Measurements from ENCODE around the gene LY86. TPM values are rescaled to one million over a fixed set of nuclear protein-coding genes. Genes with fewer than 3 reads are reported as not detected.
A peak's percentile ranks its signal among the peaks of the same experiment; 100 is the strongest.

The LY86 gene
- total and polyA plus RNA-seq, 9 of the 15 experiments (the other 6 are each of a cell fraction or from before 2014, with no cell fraction given) = 0.08 to 0.20 TPM; not detected in 7

DNA sequence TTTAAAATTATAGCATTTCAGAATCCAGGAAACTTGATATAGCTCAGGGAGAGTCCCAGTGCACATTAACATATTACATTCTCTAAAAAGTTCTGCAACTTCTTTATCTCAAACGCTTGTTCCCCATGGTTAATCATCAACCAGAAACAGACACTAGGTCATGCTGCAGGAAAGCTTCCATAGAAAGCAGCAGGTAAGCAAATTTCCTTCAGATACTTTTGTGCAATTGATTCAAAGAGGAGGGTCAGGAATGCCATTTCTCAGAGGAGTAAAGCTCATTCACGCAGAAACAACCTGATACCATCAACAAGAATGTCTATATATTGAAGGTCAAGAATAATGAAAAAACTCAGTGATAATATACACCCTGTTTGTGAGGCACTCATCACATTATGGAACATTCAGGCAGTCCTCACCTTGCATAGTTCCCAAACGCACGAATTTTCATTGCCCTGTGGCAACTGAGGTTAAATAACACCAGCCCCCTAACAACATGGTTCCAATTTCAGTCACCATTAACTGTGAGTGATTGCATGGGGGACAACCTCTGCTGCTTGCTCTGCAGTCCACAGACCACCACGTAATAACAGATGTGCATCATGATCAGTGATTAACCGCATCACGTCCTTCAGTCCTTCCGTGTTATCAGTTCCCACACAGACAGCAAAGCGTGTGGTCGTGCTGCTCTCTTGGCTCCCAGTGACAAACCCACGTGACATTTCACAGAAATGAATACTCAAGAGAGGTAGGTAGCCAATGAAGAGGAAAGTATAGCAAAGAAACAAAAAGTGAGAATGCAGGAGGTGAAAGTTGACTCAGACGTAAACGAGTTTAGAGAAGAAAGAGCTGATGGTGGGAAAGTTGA, 95.7 kb downstream of the LY86 start:
- H2AFZ ChIP-seq (ENCODE audit: low read depth, low read length) = peak overlapping the region; percentile 63
- in situ Hi-C loops (cut with MboI) = loop anchor here (25.0 kb wide), 1 partner anchor 553 kb away; no protein-coding TSS in a partner anchor
- peak overlapping the region; percentile 47 for H3K27ac ChIP-seq (ENCODE audit: extremely low read depth, low read depth, low read length)
- H3K36me3 ChIP-seq (ENCODE audit: control insufficient read depth, insufficient read depth, low read length) = no peaks in the 10 kb centered on the region
- no peaks in the 10 kb centered on the region for H3K9me1 ChIP-seq (ENCODE audit: control insufficient read depth, insufficient read depth, low read length)
- no peaks in the 10 kb centered on the region for H4K20me1 ChIP-seq (replicated peaks; ENCODE audit: control insufficient read depth, insufficient read depth, low read length)
- H3K9ac ChIP-seq (ENCODE audit: insufficient read depth in 1 of 2, low read depth in 2 of 2, low read length in 2 of 2) = peak overlapping the region in 1 of 2 experiments; percentile 15; a peak in 1 of 4 replicates
- H3K4me2 ChIP-seq (ENCODE audit: insufficient read depth, low read length) = peak overlapping the region; percentile 82
- BruUV-seq (replicated peaks) = no TSS peak
- peaks cover 11% of the 10 kb centered on the region; the same call in 2 of the 3 replicates for H3K79me2 ChIP-seq (ENCODE audit: control insufficient read depth, insufficient read depth, low read length)
- ChIA-PET CTCF (ENCODE audit: low intra/inter-chr PET ratio) (no interaction called here), POLR2A (interaction anchor here (0.5 to 1.2 kb wide), 3 partner anchors 9 to 64 kb away, joined by 3 to 5 read pairs (median 3); no protein-coding TSS in a partner anchor)
- H3K27me3 ChIP-seq (ENCODE audit: control insufficient read depth in 2 of 2, insufficient read depth in 2 of 2, low read length in 2 of 2) = no peaks in the 10 kb centered on the region
- FAIRE-seq = peak; percentile 98
- 1% methylated on average over 13 of the region's 13 CpGs for WGBS (ENCODE audit: insufficient coverage, low coverage, missing lambda C conversion rate)
- ATAC-seq = peak; percentile 26
- peak; percentile 77 to 94 (median 78) for DNase-seq (ENCODE audit: extremely low read depth in 1 of 4, low spot score in 3 of 4)
- H3K9me3 ChIP-seq (replicated peaks; ENCODE audit: control insufficient read depth, insufficient read depth, low read depth, low read length) = no peaks in the 10 kb centered on the region
- peaks cover 25 to 69% of the 10 kb centered on the region in 2 experiments for H3K4me1 ChIP-seq (replicated peaks in 1 of 2; ENCODE audit: control insufficient read depth in 2 of 2, insufficient read depth in 2 of 2, low read length in 2 of 2)
- intact Hi-C loops (cut with micrococcal nuclease) = loop anchor here (10.0 kb wide), 1 partner anchor 911 kb away; the partner anchor contains the start of gene SNRNP48
- no peak overlapping the region for H3K4me3 ChIP-seq
- TF ChIP-seq DPF2 (IDR thresholded peaks at IDR 0.05) (peak; percentile 96), ZNF830 (CRISPR knock-in tag; IDR thresholded peaks at IDR 0.05) (no peak), GABPB1 (CRISPR knock-in tag; IDR thresholded peaks at IDR 0.05) (peak; percentile 73), PHF21A (IDR thresholded peaks at IDR 0.05; ENCODE audit: borderline replicate concordance, low read depth) (no peak), GATAD2B (IDR thresholded peaks at IDR 0.05; ENCODE audit: borderline replicate concordance) (peak; percentile 82), BCOR (IDR thresholded peaks at IDR 0.05) (peak; percentile 68), ZBTB8A (IDR thresholded peaks at IDR 0.05; ENCODE audit: partially characterized antibody) (no peak), ZNF12 (CRISPR knock-in tag; IDR thresholded peaks at IDR 0.05) (no peak), PML (IDR thresholded peaks at IDR 0.05; ENCODE audit: low read length) (peak; percentile 87), ZSCAN32 (CRISPR knock-in tag; IDR thresholded peaks at IDR 0.05) (no peak), NFIX (CRISPR knock-in tag; IDR thresholded peaks at IDR 0.05; ENCODE audit: low read depth) (no peak), TARDBP (IDR thresholded peaks at IDR 0.05) (peak; percentile 25; the same call in 1 of the 2 replicates)
- TF ChIP-seq, protein P1, sequence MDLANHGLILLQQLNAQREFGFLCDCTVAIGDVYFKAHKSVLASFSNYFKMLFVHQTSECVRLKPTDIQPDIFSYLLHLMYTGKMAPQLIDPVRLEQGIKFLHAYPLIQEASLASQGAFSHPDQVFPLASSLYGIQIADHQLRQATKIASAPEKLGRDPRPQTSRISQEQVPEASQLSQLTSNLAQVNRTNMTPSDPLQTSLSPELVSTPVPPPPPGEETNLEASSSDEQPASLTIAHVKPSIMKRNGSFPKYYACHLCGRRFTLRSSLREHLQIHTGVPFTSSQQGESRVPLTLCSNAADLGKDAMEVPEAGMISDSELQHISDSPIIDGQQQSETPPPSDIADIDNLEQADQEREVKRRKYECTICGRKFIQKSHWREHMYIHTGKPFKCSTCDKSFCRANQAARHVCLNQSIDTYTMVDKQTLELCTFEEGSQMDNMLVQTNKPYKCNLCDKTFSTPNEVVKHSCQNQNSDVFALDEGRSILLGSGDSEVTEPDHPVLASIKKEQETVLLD (IDR thresholded peaks at IDR 0.05) = peak; percentile 86
- TF ChIP-seq, protein P2, sequence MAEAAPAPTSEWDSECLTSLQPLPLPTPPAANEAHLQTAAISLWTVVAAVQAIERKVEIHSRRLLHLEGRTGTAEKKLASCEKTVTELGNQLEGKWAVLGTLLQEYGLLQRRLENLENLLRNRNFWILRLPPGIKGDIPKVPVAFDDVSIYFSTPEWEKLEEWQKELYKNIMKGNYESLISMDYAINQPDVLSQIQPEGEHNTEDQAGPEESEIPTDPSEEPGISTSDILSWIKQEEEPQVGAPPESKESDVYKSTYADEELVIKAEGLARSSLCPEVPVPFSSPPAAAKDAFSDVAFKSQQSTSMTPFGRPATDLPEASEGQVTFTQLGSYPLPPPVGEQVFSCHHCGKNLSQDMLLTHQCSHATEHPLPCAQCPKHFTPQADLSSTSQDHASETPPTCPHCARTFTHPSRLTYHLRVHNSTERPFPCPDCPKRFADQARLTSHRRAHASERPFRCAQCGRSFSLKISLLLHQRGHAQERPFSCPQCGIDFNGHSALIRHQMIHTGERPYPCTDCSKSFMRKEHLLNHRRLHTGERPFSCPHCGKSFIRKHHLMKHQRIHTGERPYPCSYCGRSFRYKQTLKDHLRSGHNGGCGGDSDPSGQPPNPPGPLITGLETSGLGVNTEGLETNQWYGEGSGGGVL (CRISPR knock-in tag; IDR thresholded peaks at IDR 0.05) = no peak
- TF ChIP-seq, protein P3, sequence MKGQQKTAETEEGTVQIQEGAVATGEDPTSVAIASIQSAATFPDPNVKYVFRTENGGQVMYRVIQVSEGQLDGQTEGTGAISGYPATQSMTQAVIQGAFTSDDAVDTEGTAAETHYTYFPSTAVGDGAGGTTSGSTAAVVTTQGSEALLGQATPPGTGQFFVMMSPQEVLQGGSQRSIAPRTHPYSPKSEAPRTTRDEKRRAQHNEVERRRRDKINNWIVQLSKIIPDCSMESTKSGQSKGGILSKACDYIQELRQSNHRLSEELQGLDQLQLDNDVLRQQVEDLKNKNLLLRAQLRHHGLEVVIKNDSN (CRISPR knock-in tag; IDR thresholded peaks at IDR 0.05) = peak; percentile 92
- TF ChIP-seq, protein P4, sequence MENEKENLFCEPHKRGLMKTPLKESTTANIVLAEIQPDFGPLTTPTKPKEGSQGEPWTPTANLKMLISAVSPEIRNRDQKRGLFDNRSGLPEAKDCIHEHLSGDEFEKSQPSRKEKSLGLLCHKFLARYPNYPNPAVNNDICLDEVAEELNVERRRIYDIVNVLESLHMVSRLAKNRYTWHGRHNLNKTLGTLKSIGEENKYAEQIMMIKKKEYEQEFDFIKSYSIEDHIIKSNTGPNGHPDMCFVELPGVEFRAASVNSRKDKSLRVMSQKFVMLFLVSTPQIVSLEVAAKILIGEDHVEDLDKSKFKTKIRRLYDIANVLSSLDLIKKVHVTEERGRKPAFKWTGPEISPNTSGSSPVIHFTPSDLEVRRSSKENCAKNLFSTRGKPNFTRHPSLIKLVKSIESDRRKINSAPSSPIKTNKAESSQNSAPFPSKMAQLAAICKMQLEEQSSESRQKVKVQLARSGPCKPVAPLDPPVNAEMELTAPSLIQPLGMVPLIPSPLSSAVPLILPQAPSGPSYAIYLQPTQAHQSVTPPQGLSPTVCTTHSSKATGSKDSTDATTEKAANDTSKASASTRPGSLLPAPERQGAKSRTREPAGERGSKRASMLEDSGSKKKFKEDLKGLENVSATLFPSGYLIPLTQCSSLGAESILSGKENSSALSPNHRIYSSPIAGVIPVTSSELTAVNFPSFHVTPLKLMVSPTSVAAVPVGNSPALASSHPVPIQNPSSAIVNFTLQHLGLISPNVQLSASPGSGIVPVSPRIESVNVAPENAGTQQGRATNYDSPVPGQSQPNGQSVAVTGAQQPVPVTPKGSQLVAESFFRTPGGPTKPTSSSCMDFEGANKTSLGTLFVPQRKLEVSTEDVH (IDR thresholded peaks at IDR 0.05; ENCODE audit: low read depth, partially characterized antibody) = no peak
